Fibroblast of lung (primary cell): ENCODE data around the gene ZNF556. TPM values are rescaled to one million over a fixed set of nuclear protein-coding genes. Genes with fewer than 3 reads are reported as not detected.

Source experiments
- DNase-seq, 2 donors: peaks; one replicate each; pipeline versions ENCODE4 v3.0.0 to v3.0.0-alpha.2; 2010; ENCODE audit warnings: low read depth in 2 of 2
- H2AFZ ChIP-seq: 2 replicates; pipeline ENCODE4 v1.5.1; 2012; ENCODE audit warnings: low read length, control low read depth, inconsistent platforms
- H3K27ac ChIP-seq: 2 replicates; pipeline ENCODE4 v1.5.1; 2011; ENCODE audit warnings: low read length, control low read depth; ENCODE audit not compliant: insufficient read depth
- H3K27me3 ChIP-seq: 2 replicates; pipeline ENCODE4 v1.5.1; 2011; ENCODE audit warnings: mild to moderate bottlenecking, low read length; ENCODE audit not compliant: control insufficient read depth, insufficient read depth
- H3K36me3 ChIP-seq: 2 replicates; pipeline ENCODE4 v1.5.1; 2011; ENCODE audit warnings: low read length; ENCODE audit not compliant: control insufficient read depth, insufficient read depth
- H3K4me1 ChIP-seq: 2 replicates; pipeline ENCODE4 v1.5.1; 2011; ENCODE audit warnings: low read length; ENCODE audit not compliant: control insufficient read depth, insufficient read depth; ENCODE audit errors: extremely low read depth
- H3K4me2 ChIP-seq: 2 replicates; pipeline ENCODE4 v1.5.1; 2011; ENCODE audit warnings: low read length, control low read depth; ENCODE audit not compliant: insufficient read depth; ENCODE audit errors: extremely low read depth
- H3K4me3 ChIP-seq, 4 experiments: fragments of 200-600 bp in 1 of 4; sonication (generic) in 1 of 4; replicated peaks in 1 of 4; 2 replicates each; pipeline ENCODE4 v1.5.1; 2011 to 2016; ENCODE audit warnings: low read length in 4 of 4, low read depth in 3 of 4, mild to moderate bottlenecking in 3 of 4, control low read depth in 2 of 4, inconsistent platforms in 1 of 4, mixed read lengths in 1 of 4; ENCODE audit not compliant: insufficient read depth in 1 of 4; ENCODE audit errors: control extremely low read depth in 1 of 4
- H3K79me2 ChIP-seq: 2 replicates; pipeline ENCODE4 v1.5.1; 2012; ENCODE audit warnings: mild to moderate bottlenecking, low read length, inconsistent platforms; ENCODE audit not compliant: control insufficient read depth, insufficient read depth
- H3K9ac ChIP-seq: 2 replicates; pipeline ENCODE4 v1.5.1; 2011; ENCODE audit warnings: mild to moderate bottlenecking, low read length, control low read depth; ENCODE audit not compliant: insufficient read depth
- H3K9me3 ChIP-seq: 2 replicates; pipeline ENCODE4 v1.5.1; 2012; ENCODE audit warnings: low read depth, low read length; ENCODE audit not compliant: control insufficient read depth, insufficient read depth
- H4K20me1 ChIP-seq: 2 replicates; pipeline ENCODE4 v1.5.1; 2011; ENCODE audit warnings: low read length; ENCODE audit not compliant: control insufficient read depth, insufficient read depth; ENCODE audit errors: extremely low read depth
- EZH2 ChIP-seq: IDR thresholded peaks from 2 replicates; pipeline ENCODE4 v1.5.1; 2012; ENCODE audit warnings: low read length, control low read depth, mild to moderate bottlenecking; ENCODE audit errors: missing control alignments
- polyA plus RNA-seq, 2 donors: library from polyadenylated mRNA; depleted of rRNA in 1 of 2; stranded (reverse) in 1 of 2; unstranded in 1 of 2; fragments of >200 nt; gene quantifications; 2 replicates each; pipeline ENCODE4 v1.2.1, GENCODE V29; 2011 to 2012; ENCODE audit warnings: missing spikeins in 1 of 2
- total RNA-seq: library from RNA; depleted of rRNA; stranded (reverse); fragments of >200 nt; gene quantifications from 2 replicates; pipeline ENCODE4 v1.2.1, GENCODE V29; 2014
- TF ChIP-seq, protein P1 (sequence below), 2 donors: IDR thresholded peaks in 1 of 2; conservative IDR thresholded peaks in 1 of 2; 1 replicate in 1 of 2; 2 replicates in 1 of 2; pipeline ENCODE4 v1.5.1; 2011 to 2012; ENCODE audit warnings: low read length in 2 of 2, control low read depth in 1 of 2, inconsistent platforms in 1 of 2, low read depth in 1 of 2, mild to moderate bottlenecking in 1 of 2

ZNF556 gene
- total and polyA plus RNA-seq, 2 donors (not counting 1 experiment from before 2014, with no cell fraction given): 0.09 to 0.17 TPM

- no peak overlapping the region for H2AFZ ChIP-seq
- no peak overlapping the region for H3K9ac ChIP-seq
- H4K20me1 ChIP-seq: no peaks in the 10 kb centered on the region
- DNase-seq: no peak
- H3K36me3 ChIP-seq: no peaks in the 10 kb centered on the region
- no peaks in the 10 kb centered on the region for H3K27me3 ChIP-seq
- no peaks in the 10 kb centered on the region for H3K79me2 ChIP-seq
- no peaks in the 10 kb centered on the region for H3K9me3 ChIP-seq
- no peak overlapping the region for H3K4me3 ChIP-seq
- TF ChIP-seq, protein P1, sequence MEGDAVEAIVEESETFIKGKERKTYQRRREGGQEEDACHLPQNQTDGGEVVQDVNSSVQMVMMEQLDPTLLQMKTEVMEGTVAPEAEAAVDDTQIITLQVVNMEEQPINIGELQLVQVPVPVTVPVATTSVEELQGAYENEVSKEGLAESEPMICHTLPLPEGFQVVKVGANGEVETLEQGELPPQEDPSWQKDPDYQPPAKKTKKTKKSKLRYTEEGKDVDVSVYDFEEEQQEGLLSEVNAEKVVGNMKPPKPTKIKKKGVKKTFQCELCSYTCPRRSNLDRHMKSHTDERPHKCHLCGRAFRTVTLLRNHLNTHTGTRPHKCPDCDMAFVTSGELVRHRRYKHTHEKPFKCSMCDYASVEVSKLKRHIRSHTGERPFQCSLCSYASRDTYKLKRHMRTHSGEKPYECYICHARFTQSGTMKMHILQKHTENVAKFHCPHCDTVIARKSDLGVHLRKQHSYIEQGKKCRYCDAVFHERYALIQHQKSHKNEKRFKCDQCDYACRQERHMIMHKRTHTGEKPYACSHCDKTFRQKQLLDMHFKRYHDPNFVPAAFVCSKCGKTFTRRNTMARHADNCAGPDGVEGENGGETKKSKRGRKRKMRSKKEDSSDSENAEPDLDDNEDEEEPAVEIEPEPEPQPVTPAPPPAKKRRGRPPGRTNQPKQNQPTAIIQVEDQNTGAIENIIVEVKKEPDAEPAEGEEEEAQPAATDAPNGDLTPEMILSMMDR (conservative IDR thresholded peaks at IDR 0.05 in 1 of 2, IDR thresholded peaks at IDR 0.05 in 1 of 2; ENCODE audit: low read depth in 1 of 2, low read length in 2 of 2): no peak
- TF ChIP-seq EZH2: no peak
- H3K4me2 ChIP-seq: no peak overlapping the region
- no peaks in the 10 kb centered on the region for H3K4me1 ChIP-seq
- H3K27ac ChIP-seq: no peak overlapping the region
Measured at GRCh38 chr19:2827022-2827421, 40.1 kb upstream of the ZNF556 start.

DNA sequence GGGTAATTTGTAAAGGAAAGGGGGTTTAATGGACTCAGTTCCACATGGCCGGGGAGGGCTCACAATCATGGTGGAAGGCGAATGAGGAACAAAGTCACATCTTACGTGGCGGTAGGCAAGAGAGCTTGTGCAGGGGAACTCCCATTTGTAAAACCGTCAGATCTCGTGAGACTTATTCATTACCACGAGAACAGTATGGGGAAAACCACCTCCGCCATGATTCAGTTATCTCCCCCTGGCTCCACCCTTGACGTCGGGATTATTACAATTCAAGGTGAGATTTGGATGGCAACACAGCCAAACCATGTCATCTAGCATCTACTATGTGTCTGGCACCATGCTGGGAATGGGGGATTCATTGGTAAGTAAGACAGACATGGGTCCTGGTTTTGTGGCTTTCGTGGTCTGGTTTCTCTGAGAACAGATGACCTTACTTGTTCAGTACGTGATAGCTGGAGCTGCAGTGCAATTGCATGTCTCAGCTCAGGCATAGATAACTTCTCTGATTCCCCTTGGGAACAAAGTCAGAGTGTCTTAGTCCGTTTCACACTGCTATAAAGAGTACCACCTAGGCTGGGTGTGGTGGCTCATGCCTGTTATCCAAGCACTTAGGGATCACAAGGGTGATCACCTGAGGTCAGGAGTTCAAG lies 39.2 kb upstream of the ZNF556 start:
- TF ChIP-seq EZH2: no peak
- TF ChIP-seq, protein P1 (conservative IDR thresholded peaks at IDR 0.05 in 1 of 2, IDR thresholded peaks at IDR 0.05 in 1 of 2; ENCODE audit: low read depth in 1 of 2, low read length in 2 of 2): no peak
- no peaks in the 10 kb centered on the region for H3K79me2 ChIP-seq
- H4K20me1 ChIP-seq: no peaks in the 10 kb centered on the region
- H3K9me3 ChIP-seq: no peaks in the 10 kb centered on the region
- H3K27ac ChIP-seq: no peak overlapping the region
- H3K36me3 ChIP-seq: no peaks in the 10 kb centered on the region
- H3K27me3 ChIP-seq: no peaks in the 10 kb centered on the region
- no peak overlapping the region for H3K9ac ChIP-seq
- no peak overlapping the region for H3K4me3 ChIP-seq
- H3K4me1 ChIP-seq: no peaks in the 10 kb centered on the region
- no peak overlapping the region for H3K4me2 ChIP-seq
- no peak for DNase-seq
- H2AFZ ChIP-seq: no peak overlapping the region

GRCh38 chr19:2834294-2834871 lies 32.8 kb upstream of the ZNF556 start:
- TF ChIP-seq, protein P1 (conservative IDR thresholded peaks at IDR 0.05 in 1 of 2, IDR thresholded peaks at IDR 0.05 in 1 of 2; ENCODE audit: low read depth in 1 of 2, low read length in 2 of 2): no peak
- no peak for TF ChIP-seq EZH2
- H3K4me3 ChIP-seq: no peak overlapping the region
- H3K9ac ChIP-seq: no peak overlapping the region
- no peaks in the 10 kb centered on the region for H3K36me3 ChIP-seq
- H3K27ac ChIP-seq: no peak overlapping the region
- H3K9me3 ChIP-seq: no peaks in the 10 kb centered on the region
- no peaks in the 10 kb centered on the region for H4K20me1 ChIP-seq
- no peak overlapping the region for H2AFZ ChIP-seq
- H3K79me2 ChIP-seq: no peaks in the 10 kb centered on the region
- no peaks in the 10 kb centered on the region for H3K27me3 ChIP-seq
- DNase-seq: peak in 1 of 2 donors; percentile 12
- no peak overlapping the region for H3K4me2 ChIP-seq
- no peaks in the 10 kb centered on the region for H3K4me1 ChIP-seq
